Fibroblast of upper back skin (primary cell): ENCODE results near the gene PRLH.

Source experiments
- DNase-seq: peaks from one replicate; pipeline ENCODE4 v3.0.0-alpha.2; 2013

PRLH gene, protein sequence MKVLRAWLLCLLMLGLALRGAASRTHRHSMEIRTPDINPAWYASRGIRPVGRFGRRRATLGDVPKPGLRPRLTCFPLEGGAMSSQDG

DNA sequence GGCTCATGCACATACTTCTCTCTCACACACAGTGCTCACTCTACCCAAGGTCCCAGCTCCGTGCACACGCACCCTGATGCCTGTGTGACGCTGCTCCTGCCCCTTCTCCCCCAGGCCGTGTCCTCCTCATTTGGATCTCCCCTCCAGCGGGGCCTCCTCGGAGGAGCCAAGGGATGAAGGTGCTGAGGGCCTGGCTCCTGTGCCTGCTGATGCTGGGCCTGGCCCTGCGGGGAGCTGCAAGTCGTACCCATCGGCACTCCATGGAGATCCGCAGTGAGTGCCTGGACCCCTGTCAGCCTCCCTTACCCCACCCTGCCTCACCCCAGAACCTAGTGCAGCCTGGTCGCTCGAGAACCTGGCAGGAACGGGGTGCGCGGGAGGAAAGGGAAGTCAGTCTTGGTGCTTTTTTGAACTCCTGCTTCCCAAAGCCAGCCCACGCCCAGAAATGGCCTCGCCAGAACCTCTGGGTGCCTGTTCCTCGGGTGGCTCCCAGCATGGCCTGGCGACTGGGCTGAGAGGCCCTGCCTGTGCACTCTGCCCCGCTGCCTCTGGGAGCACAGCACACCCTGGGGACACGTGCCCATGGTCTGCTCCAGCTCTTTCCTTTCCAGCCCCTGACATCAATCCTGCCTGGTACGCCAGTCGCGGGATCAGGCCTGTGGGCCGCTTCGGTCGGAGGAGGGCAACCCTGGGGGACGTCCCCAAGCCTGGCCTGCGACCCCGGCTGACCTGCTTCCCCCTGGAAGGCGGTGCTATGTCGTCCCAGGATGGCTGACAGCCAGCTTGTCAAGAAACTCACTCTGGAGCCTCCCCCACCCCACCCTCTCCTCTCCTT, at the start of gene PRLH:
Gene PRLH, plus strand, starts transcription at position 174 of the 835 bp plus-strand sequence. Its CDS starts 0 bp downstream, at position 174.
- DNase-seq = no peak

DNA sequence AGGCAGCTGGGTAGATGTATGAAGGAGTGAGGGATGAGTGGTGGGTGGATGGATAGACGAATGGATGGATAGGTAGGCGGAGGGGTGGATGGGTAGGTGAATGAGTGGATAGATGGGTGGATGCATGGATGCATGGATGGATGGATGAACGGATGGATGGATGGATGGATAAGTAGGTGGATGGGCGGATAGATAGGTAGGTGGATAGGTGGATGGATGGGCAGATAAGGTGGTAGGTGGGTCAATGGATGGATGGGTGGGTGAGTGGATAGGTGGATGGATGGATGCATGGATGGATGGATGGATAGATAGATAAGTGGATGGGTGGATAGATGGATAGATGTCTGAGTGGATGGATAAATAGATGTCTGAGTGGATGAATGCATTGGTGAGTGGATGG, 49.2 kb upstream of the PRLH start:
- no peak for DNase-seq

DNA sequence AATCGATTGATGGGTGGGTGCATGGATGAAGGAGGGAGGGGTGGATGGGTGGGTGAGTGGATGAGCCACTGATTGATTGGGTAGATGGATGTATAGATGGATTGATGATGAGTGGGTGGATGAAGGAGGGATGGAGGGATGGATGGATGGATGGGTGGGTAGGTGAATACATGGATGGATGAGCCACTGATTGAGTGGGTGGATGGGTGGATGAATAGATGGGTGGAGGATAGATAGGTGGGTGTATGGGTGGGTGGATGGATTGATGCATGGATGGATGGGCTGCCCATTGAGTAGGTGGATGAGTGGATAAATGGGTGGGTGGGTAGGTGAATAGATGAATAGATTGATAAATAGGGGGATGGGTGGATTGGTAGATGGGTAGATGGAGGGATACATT, 48.4 kb upstream of the PRLH start:
- DNase-seq = no peak

DNA sequence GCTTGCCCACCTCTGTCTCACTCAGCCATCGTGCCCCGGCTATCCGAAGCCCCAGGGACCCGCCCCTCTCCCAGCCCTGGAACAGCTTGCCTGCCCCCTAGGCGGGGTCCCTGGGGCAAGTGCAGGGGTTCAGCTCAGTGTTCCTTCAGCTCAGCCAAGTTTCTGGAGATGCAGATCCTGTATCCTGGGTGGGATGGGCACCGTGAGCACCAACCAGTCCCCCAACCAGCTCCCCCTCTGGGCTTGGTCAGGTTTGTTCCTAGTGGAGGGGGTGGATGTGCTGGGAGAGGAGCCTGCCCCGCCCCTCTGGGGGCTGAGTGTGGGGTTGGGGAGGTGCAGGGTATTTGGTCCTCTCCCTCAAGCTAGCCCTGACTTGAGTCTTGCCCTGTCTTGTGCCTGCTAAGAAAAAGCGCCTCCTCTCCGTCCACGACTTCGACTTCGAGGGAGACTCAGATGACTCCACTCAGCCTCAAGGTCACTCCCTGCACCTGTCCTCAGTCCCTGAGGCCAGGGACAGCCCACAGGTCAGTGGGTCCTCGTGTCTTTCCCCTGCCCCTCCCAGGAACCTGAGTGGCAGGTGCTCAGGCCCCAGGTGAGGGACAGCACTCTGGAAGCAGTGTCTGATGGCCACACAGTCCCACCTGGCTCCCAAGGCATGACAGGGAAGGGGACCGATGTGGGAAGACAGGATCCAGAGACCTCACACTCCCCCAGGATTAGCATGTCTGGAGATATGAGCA, 46.7 kb upstream of the PRLH start:
- DNase-seq = no peak

DNA sequence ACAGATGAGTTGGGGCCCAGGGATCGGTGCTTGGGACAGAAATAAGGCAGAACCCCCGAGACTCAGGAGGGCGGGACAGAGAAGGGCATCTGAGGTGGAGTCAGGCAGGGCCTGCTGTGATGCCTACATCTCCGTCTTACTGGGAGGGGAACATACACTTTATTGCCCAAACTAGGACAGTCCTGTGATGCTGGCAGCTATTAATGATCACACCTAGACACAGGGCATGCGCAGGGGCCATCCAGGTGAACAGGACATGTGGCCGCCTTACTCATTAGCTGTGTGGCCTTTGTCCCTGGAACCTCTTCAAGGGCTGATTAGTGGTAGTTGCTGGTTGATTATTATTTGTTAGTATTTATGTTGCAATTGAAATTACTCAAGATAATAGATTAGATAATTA, 46.1 kb upstream of the PRLH start:
- DNase-seq = no peak

DNA sequence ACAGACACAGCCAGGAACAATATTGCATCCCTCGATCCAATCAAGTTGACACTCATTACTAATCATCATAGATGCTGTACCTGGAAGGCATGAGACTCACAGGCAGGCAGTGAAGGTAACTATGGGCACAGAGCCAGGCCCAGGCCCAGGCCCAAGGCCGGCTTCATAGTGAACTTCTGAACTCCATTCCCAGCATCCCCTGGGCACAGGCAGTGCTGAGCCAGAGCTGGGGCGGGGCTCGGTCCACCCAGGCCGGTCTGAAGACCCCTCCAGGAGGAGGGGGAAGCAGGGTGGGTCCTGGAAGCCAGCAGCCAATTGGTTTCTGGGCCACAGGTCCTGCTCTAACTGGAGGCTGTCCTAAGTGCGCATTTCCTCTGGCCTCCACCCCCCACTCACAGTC, 41.7 kb upstream of the PRLH start:
- no peak for DNase-seq

DNA sequence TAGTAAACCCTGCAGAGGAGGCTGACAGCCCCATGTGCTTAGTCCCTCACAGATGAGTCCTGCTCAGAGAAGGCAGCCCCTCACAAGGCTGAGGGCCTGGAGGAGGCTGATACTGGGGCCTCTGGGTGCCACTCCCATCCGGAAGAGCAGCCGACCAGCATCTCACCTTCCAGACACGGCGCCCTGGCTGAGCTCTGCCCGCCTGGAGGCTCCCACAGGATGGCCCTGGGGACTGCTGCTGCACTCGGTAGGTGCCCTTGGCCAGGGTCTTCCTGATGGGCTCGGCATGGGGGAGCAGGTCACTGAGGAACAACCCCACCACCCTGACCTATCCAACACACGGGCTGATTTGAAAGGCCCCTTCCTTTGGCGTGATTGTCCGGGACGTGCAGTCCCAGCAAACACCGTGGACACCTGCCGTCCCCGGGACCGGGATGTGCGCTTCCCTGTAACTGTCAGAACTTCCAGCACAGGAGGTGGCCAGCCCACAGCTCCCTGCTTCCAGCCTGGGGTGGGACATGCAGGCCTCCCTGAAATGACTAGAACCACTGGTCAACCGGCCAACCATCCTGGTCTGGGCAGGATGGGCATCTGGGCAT, 40.7 kb upstream of the PRLH start:
- no peak for DNase-seq

DNA sequence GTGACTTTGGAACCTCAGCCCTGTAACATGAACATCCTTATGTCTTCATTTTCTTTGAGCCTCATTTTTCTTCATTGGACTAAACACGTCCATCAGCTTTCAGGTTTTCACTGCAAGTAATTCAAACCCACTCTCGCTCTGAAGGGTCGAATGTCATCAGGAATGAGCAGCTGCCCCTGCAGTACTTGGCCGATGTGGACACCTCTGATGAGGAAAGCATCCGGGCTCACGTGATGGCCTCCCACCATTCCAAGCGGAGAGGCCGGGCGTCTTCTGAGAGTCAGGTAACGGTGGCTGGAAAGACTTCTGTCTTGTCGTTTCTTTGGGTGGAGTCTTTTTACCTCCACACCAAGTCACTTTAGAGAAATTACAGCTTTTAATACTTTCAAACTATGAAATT, 39.1 kb upstream of the PRLH start:
- DNase-seq = no peak

DNA sequence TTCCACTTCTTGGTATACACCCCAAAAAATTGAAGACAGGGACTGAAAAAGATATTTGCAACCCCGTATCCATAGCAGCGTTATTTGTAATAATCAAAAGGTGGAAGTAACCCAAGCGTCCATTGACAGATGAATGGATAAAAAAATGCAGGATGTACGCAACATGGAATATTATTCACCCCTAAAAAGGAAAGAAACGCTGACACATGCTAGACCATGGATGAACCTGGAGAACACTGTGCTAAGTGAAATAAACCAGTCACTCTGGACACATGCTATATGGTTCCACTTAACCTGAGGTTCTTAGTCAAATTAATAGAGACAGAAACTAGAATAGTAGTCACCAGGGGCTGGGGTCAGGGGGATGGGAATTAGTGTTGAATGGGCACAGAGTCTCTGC, 38.6 kb upstream of the PRLH start:
- no peak for DNase-seq

DNA sequence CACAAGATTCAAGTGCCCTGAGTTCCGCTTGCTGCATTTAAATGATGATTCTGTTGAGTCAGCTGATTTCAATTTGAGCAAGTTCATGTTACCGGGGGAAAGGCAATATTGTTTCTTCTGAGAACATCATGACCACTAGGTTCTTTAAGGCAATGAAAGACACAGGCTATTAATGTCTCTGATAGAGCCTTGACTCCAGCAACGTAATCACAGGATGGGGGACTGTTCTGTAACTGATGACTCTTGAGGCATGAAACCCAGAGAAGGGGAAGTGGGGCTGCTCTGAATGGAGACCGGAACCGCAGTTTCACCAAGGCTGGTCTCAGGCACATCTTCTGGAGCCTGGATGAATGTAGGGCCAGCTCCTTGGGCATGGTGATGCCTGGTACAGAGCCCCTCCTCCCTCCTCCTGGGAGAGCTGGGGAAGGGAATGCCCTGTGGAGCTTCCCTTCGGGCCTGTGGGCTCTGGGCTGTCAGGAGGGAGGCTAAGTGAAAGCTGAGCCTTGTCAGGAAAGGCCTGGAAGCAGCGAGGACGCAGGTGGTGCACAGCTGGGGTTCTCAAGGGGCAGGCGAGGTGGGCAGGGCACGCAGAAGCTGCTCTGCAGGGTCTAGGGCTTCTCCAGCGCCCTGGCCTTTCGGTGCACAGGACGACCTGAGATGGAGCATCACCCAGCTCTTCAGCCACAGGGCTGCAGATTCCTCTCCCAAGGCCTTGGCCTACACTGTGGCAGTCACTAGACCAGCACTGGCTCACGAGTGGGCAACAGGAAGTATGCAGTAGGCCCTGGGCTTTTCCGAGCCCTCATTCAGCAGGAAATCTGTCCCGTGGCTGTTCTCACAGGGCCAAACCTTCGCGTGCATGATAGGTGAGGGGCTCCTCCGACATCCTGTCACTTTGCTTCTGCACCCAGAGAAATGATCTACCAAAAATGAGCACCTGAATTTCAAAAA, 36.6 kb upstream of the PRLH start:
- no peak for DNase-seq

DNA sequence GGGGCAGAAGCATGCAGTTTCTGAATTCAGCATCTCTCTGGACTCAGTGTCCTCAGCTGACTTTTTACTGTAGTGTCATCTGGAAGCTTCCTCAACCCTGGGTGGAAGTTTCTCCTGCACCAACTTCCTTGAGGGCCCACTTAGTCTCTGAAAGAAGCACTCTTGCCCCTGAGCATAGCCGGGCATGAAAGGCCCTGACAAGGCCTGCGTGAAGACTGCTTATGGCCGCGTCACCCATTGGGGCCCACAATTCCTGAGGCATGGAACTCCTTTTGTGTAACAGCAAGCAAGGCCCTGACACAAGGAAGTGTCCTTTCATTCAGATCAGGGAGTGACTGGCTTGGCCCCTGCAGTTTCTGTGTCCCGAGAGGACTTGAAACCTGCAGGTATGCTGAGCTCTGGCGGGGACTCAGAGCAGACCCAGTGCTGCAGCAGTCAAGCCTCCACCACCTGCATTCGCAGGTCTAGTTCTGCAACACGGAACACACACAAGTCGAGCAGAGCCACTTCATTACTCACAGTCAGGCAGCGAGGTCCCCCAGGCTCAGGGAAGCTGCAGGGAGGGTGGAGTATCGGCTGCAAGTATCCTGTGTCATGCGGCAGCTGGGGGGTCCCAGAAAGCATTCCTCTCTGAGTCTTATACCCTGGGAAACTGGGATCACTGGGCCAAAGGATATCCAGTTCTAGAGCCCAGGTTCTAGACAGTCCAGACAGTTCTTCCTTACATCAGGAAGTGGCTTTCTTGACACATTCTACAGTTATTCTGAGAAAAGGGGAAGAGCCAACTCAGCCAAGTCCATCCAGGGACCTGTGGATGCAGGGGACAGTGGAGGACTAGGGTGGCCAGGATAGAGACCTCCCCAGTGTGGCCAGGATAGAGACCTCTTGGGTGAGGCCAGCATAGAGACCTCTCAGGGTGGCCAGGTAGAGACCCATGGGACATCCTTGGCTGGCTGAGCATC, 35.6 kb upstream of the PRLH start:
- DNase-seq = no peak

DNA sequence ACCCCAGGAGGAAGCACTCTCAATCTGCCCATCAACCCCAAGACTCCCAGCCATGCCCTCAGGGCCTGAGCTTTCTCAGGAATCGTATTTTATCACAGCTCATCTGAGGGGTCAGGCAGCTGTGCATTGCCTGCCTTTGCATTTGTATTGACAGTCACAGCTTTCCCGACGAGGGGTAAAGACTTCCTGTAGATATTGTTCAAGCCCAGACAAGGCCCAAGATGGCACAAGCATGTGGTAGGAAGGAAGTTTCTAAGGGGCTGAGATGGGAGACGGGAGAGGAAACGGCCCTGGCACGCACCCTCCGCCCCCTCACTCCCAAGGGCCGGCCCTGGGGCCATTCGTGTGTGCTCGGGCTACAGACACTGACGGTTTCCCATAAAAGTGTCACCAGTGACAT, 34.2 kb upstream of the PRLH start:
- no peak for DNase-seq

DNA sequence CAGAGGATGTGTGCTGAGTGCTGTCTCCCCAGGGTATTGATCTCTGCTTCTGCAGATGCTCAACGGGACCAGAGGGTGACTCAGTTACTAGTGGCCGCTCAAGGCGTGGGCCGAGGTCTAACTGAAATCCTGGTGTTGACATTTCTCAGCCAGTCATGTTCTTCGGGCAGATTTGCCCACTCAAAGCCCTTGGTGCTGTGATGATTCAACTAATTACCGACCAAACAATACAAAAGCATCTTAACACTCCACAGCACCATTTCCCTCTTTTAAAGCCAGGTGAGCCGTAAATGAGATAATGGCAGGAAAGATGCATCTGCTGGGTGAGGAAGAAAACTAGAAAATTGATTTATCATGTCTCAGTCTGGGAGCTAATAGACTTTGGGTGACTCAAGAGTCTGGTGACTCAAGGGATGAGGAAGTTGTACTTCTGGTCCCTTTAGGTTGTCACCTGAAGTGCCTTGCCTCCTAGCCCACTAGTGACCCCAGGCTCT, 32.7 kb upstream of the PRLH start:
- DNase-seq = no peak

DNA sequence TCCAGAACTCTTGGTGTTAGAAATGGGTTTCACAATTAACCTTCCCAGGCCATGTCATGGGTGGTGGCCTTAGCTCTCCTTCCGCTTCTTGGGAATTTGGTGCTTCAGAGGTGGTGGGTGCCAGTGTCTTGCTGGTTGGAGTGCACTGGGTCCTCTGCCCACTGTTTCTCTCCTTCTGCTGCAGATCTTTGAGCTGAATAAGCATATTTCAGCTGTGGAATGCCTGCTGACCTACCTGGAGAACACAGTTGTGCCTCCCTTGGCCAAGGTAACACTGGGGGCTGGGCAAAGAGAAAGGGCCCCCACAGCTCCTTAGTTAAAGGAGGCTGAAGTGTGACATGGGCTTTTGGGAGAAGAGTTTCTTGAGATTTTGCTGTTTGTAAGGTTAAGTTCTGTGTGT, 32.0 kb upstream of the PRLH start:
- DNase-seq = no peak

DNA sequence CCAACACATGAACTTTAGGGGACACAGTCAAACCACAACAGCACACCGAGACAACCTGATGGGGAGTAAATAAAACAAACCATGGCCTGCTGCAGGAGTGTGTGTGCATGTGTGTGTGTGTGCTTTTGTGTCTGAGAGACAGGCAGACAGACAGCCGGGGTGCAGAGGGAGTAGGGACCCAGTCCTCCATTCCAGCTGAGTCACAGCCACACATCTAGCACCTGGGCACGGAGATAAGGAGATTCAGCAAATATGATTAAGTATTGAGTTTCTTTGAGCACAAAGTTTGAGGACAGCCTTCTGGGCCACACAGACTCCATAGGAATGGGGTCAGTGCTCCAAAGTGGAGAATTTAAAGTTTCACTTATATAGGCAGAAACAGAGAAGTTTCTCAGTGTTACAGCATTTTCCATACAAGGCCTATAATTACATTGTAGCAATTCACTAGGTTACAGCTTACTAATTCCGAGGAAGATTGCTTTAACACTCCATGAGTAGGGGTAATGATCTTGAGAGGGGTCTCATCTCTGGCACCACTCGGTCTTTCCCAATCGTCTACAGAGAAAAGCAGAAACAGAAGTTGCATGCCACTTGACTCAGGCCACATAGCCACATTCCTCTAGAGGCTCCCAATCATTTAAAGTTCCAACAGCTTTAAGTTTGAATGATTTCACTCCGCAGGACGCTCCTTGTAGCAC, 30.8 kb upstream of the PRLH start:
- no peak for DNase-seq

DNA sequence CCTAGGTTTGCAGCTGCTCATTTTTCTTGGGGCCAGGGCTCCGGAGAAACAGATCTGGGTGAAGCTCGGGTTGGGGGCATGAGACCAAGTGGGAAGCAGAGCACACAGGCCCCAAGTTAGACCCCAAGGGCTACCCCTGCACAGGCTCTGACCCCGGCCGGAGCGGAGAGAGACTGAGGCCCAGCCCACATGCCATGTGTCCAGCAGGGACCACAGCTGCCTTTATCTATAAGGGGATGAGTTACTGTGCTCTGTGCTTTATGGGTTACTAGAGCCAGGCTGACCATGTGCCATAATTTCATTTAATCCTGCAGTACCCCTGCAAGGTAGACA, 30.3 kb upstream of the PRLH start:
- no peak for DNase-seq

DNA sequence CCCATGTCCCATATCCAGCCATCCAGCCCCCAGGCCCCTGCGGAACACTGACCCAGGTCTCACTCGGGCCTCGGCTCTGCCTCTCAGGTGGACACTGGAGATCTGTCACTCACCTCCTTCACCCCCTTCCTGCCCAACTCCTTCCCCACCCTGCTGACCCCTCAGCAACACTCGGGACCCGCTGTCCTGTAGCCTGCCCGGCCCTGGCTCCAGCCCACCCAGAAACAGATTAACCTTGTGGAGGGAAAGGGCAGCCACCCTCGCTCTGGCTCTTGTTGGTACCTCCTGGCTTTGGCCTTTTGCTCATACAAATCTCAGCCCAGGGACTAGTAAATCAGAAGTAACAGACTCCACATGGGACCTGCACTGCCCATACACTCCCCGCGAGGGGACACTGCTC, 29.8 kb upstream of the PRLH start:
- no peak for DNase-seq

DNA sequence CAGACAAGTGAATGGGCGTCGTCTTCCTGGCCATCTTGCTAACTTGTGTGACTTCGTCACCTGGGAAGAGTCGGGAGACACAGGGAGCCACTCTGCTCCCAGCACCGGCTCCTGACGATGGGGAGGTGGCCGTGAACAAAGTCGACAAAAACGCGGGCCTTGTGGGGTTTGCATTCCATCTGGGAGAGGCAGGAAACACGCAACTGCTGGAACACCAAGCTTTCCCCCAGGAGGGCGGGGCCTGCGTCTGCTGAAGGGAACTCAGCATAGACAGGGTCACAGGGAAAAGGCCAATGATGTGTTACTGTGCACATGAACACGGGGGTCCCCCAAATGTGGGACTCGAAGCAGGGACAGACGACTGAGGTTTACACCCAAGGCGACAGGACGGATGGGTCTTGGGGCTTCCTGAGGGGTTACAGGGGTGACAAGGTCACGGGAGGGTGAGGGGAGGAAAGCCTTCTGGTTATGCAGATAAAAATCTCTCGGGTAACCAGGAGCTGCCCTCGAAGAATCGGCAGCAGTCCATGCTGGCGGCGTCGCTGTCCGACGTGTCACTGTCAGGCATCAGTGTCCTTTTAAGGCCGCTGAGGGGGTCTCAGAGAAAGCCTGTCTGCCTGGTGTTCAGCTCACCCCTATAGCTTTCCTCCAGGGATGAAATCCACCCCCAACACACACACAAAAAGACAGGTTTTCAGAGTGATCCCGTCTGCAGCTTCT, 28.2 kb upstream of the PRLH start:
- DNase-seq = no peak

DNA sequence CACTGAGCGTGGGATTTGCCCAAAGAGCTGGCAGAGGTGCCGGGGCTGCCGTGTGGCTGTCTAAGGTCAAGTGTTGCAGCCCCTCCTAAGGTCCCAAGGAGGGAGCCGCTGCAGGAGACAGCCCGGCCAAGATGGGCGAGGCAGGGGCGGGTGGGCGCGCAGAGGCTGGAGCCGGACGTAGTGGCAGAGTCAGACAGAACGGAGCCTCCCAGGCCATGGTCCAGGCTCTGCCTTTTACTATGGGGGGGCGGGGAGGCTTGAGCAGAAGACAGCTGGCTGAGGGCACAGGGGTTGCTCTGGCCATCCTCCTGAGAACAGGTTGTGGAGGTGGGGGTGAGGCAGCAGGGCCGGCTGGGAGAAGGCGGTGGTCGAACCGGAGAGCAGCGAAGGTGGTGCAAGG, 27.5 kb upstream of the PRLH start:
- DNase-seq = no peak

DNA sequence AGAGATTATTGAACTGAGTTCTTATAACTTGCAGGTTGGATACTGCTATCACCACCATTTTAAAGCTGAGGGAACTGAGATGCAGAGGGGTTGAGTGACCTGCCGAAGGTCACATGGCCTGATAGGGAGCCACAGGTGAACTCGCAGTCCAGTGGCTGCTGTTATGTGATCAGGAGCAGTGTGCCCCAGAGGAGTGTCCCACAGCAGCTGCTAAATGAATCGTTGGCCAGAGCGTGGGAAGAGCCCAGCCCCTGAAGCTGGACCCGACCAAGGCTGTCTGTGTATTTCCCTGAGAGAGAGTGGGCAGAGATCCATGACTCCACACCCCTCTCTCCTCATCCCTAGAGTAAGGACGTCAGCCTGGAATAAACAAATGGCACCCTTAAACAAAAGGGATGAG, 26.7 kb upstream of the PRLH start:
- DNase-seq = no peak
